ENCODE measurements around the gene NAP1L5.

DNA sequence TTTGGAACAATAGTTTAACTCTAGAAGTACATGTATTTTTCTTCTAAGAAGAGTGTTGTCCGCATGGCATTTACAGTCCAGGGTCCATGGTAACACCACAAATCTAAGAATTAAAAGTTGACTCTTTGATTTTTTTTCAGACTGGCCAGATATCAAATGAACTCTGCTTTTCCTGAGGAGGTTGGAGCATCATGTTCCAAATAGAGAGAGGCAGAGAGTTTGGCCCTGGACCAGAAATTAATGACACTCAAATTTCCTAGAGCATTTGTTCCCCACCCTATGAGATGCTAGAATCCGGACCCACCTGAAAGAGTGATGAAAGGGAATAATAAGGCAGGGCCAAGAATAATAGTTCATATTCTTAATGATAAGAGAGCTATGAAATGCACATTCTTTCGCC lies 47.0 kb upstream of the NAP1L5 start:
- TF ChIP-seq RB1 (IDR thresholded peaks at IDR 0.05; ENCODE audit: low read depth) (no peak), SAP30 (IDR thresholded peaks at IDR 0.05; ENCODE audit: borderline replicate concordance, insufficient read depth, low read depth, low read length, poor library complexity, severe bottlenecking) (no peak), POLR2AphosphoS5 (IDR thresholded peaks at IDR 0.05; ENCODE audit: control insufficient read depth, insufficient read depth, low read depth, low read length) (no peak), NFYB (IDR thresholded peaks at IDR 0.05; ENCODE audit: extremely low read depth, insufficient read length) (no peak), FOXM1 (IDR thresholded peaks at IDR 0.05; ENCODE audit: low read depth) (no peak), FOXM1 (CRISPR knock-in tag; IDR thresholded peaks at IDR 0.05; ENCODE audit: low read depth) (no peak), JUN (IDR thresholded peaks at IDR 0.05; ENCODE audit: borderline replicate concordance, low read depth, low read length) (no peak), JUN (CRISPR knock-in tag; IDR thresholded peaks at IDR 0.05; ENCODE audit: borderline replicate concordance) (no peak), XRCC5 (IDR thresholded peaks at IDR 0.05; ENCODE audit: low read depth, low read length) (no peak), RFX5 (IDR thresholded peaks at IDR 0.05; ENCODE audit: low read depth, low read length) (no peak), SMC3 (conservative IDR thresholded peaks at IDR 0.05; ENCODE audit: insufficient read depth, low read depth, low read length) (no peak), ETV6 (IDR thresholded peaks at IDR 0.05; ENCODE audit: borderline replicate concordance in 1 of 2, low read depth in 2 of 2, low read length in 1 of 2) (no peak), ETV6 (CRISPR knock-in tag; IDR thresholded peaks at IDR 0.05; ENCODE audit: borderline replicate concordance) (no peak)
- TF ChIP-seq, protein P1, sequence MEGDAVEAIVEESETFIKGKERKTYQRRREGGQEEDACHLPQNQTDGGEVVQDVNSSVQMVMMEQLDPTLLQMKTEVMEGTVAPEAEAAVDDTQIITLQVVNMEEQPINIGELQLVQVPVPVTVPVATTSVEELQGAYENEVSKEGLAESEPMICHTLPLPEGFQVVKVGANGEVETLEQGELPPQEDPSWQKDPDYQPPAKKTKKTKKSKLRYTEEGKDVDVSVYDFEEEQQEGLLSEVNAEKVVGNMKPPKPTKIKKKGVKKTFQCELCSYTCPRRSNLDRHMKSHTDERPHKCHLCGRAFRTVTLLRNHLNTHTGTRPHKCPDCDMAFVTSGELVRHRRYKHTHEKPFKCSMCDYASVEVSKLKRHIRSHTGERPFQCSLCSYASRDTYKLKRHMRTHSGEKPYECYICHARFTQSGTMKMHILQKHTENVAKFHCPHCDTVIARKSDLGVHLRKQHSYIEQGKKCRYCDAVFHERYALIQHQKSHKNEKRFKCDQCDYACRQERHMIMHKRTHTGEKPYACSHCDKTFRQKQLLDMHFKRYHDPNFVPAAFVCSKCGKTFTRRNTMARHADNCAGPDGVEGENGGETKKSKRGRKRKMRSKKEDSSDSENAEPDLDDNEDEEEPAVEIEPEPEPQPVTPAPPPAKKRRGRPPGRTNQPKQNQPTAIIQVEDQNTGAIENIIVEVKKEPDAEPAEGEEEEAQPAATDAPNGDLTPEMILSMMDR (IDR thresholded peaks at IDR 0.05 in 2 of 3, conservative IDR thresholded peaks at IDR 0.05 in 1 of 3; ENCODE audit: insufficient read depth in 2 of 3, low read depth in 1 of 3, low read length in 3 of 3), result no peak
- TF ChIP-seq, protein P2, sequence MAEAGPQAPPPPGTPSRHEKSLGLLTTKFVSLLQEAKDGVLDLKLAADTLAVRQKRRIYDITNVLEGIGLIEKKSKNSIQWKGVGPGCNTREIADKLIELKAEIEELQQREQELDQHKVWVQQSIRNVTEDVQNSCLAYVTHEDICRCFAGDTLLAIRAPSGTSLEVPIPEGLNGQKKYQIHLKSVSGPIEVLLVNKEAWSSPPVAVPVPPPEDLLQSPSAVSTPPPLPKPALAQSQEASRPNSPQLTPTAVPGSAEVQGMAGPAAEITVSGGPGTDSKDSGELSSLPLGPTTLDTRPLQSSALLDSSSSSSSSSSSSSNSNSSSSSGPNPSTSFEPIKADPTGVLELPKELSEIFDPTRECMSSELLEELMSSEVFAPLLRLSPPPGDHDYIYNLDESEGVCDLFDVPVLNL (CRISPR knock-in tag; IDR thresholded peaks at IDR 0.05; ENCODE audit: low read depth), result no peak

Measured in K562 (cell line).